CD1c-positive myeloid dendritic cell (primary cell): Measurements from ENCODE around the gene UBA52.
"Not testable (repeated sequence)": the region's sequence is repeated elsewhere in the genome, so short reads cannot be mapped to it uniquely, and the experiment has no call there.

Experiments
- DNase-seq: peaks from one replicate; pipeline ENCODE4 v3.0.0-alpha.2; 2016; ENCODE audit errors: extremely low spot score

Gene UBA52

DNA sequence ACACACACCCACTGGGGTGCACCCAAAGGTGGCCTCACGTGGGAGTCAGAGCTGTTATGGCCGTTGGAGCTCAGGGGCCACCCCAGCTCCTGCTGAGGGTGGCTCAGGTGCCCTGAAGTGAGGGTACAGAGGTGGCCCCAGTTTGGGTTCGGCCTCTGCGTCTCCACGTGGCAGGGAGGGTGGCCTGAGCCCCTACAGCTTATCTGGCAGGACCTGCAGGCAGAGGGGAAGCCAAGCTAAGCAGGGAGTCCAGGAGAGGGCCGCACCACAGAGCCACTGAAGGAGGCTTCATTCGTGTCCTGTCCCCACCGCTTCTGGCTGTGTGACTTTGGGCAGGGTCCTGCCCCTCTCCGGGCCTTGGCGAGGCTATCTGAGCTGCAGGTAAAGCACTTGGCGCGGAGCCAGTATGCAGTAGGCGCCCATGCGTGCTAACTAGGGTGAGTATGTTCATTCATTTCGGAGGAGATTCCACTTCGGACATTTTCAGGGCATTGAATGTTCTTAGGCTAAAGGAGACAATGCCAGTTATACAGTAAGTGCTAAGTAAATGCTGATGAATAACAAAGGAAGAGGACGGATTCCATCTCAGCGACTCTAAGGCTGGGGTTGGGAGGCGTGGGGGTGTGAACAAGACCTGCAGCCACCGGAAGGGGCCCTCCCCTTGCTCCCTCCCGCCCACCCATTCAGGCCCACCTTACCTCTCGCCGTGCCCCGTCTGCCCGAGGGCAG lies 21.9 kb downstream of the UBA52 start:
- no peak for DNase-seq

DNA sequence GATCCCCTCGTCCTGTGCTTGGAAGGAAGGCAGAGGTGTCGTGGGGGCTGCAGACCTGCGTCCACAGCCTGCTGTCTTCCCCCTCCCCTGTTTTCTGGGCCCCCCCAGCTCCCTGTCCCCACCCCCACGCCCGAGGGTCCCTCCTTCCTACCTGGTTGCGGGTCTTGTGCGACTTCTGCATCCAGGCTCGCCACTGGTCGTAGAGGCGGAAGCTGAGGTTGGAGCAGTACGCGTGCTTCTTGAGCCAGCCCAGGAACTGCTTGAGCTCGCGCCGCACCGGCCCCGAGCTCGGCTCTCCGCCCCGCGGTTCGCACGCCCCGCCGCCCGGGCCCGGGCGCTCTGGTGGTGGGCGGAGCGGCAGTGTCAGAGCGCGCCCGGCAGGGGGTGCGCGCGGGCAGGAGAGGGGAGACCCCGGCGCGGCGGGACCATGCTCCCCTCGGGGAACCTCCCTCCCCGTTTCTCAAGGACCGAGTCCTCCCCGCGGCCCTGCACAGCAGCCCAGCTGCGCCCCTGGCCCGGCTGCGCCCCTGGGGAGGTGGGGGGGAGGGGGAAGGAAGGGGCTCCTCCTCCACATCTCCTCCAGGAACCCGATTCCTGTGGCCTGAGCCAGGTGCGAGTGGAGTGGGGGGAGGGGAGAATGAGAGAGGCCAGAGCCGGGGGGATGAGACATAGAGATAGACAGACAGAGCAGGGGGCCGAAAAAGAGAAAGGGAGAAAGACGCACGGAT lies 22.6 kb downstream of the UBA52 start:
- peak; percentile 91 for DNase-seq

DNA sequence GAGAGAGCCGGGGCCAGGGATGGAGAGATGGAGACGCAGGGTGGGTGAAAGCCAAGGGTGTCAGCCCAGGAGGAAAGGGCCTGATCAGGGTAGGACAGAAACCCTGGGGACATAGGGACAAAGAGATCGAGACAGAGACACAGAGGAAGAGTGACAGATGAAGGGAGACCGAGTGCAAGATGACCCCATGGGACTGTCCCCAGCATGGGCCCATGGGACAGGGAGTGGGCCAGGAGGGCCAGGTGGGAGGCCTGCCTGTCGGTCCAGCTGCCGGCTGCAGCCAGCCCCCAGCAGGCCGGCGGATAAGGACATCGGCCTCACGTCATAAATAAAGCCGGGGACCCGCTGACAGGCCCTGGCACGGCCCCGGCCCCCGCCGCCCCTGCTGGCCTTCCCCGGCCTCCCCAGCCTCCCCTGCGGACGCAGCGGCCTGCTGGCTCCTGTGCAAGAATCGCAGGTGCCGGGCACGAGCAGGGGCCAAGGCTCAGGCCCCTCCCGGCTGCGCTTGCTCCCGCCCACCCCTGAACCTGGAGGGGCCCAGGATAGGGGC lies 23.2 kb downstream of the UBA52 start:
- no peak for DNase-seq

DNA sequence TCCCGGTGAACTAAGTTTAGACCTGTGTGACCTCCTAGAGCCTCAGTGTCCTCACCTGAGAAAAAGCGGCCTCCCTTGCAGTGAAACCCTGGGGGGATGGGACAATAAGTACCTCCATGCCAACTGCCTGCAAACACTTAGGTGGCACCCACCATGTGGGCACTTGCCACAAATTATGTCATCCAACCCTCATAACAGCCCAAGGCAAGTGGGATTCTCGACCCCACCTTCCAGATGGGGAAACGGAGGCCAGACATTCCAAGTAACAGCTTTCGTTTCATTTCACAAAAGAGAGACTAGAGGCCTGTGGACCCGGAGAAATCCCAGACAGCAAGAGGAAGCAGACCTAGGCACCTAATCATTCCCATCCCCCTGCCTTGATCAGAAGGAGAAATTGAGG lies 23.8 kb downstream of the UBA52 start:
- DNase-seq: no peak

DNA sequence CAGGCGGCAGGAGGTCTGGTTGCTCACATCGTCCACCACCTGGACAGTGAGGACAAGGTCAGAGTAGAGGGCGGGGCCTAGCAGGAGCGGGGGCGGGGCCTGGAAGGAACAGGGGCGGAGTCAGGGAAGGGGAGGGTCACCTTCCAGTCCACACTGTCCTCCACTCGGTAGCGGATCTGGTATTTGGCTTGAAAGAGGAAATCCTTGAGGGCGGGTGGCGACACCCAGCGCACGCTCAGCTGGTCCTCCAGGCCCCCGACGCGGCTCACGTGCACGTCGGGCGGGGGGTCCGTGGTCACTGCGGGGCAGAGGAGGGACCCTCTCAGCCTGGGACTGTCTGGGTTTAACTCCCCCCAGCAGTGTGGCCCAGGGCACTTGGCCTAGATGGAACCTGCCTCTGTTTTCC lies 25.1 kb downstream of the UBA52 start:
- DNase-seq: peak; percentile 75

DNA sequence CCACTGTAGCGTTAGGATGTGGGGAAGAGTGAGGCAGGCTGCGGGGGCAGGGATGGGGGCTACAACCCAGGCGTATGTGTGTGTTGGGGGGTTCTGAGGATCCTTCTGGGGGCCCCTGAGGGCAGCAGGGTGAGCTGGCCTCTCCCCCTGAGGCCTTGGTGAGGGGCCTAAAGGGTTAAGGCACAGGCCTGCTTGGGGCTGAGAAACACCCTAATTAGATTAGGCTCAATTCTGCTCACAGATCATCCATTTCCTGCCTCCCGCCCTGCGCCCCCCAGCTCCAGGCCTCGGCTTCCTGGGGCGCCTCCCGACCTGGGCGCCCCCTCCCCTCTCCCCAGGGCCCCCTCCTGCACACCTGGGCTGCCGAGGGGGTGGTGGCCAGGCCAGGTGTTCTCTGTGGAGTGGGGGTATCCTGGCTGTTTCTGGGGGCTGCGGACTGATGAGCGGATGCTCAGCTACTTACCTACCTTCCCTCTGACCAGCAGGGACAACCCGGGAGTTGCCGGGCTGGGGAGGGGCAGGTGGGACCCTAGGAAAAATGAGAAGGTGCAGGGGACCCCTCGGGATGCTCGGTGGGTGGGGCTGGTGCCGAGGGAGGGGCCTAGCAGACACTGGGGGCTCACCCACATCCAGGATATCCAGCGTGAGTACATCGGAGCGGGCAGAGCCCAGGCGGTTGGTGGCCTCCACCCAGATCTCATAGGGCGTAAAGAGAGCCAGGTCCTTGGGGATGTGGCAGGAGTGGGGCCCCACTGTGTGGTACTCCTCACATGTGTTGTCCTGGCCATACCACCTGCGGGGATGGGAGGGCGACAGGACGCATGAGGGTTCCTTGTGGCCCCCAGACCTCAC lies 26.4 kb downstream of the UBA52 start:
- DNase-seq: no peak

DNA sequence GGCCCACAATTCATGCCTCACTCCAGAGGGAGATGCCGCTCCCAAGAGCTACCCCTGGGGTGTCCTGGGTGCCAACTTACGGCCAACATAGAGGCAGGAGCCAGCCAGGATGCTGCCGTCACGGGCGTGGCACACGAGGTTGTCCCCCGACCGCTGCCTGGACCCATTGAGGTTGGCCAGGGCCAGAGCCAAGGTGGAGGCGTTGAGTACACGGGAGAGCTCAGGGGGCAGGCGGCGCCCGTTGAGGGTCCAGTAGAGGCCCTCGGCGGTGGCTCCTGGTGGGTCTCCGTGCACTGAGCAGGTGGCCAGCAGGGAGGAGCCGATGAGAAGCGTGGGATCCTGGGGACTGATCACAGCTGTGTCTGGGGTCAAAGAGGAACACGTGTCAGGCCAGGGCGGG lies 27.8 kb downstream of the UBA52 start:
- no peak for DNase-seq

DNA sequence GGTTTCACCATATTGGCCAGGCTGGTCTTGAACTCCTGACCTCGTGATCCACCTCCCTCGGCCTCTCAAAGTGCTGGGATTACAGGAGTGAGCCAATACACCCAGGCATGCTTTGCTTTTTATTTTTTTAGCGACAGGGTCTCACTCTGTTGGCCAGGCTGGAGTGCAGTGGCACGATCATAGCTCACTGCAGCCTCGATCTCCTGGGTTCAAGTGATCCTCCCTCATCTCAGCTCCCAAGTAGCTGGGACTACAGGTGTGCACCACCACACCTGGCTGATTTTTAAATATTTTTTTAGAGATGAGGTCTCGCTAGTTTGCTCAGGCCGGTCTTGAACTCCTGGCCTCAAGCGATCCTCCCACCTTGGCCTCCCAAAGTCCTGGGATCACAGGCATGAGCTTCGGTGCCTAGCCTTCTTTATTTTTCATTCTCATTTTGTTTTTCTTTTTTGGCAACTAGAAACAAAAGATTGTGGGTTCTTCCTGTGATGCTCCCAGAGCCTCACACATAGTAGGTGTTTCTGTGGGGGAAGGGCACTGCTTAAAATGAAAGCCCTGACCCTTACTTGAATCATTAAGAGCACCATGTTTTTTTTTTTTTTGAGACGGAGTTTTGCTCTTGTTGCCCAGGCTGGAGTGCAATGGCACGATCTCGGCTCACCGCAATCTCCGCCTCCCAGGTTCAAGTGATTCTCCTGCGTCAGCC lies 29.2 kb downstream of the UBA52 start:
- DNase-seq: not testable (repeated sequence)

DNA sequence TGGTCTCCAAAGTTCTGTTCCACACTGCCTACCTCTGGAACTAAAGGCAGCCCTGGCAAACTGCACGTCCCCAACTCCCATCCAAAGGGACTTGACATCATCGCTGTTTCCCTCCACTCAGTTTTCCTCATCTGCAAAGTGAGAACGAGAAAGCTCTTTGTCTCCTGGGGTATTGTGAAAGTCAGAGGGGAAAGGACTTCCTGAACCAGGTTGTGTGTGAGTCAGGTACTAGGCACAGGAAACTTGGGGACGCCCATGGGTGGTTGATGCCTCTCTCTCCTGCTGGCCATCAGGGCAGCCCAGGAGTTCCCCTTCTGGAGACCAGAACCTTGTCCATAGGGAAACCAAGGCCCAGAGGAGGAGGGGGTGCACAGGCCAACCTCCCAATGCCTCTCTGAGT lies 30.2 kb downstream of the UBA52 start:
- no peak for DNase-seq

DNA sequence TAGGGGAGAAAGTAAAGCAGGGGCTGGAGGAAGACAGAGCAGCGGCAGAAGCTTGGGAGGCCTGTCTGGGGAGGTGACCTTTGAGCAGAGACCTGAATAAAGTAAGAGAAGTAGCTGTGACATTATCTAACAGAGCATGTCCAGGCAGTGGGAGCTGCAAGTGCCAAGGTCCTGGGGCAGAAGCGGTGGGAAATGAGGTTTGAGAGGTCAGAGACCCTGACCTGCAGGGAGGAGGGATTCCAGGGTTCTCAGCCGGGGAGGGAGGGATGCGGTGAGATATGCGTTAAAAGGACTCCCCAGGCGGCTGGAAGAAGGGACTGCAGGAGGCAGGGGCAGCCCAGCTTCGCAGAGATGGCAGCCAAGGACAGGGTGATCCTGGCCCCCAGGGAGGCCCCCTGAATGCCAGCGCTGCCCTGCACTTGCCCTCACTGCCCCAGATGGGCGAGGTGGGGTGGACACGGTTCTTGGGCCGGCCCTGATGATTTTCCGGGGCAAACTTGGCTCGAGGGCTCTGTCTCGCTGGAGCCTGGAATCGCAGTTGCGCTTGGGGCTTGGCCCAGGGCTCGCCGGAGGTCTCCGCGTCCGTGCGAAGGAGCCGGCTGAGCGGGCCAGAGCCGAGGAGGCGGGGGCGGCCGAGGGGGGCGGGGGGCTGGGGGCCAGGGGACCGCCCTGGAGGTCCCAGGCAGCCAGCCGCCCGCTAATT lies 31.7 kb downstream of the UBA52 start:
- DNase-seq: peak; percentile 11

DNA sequence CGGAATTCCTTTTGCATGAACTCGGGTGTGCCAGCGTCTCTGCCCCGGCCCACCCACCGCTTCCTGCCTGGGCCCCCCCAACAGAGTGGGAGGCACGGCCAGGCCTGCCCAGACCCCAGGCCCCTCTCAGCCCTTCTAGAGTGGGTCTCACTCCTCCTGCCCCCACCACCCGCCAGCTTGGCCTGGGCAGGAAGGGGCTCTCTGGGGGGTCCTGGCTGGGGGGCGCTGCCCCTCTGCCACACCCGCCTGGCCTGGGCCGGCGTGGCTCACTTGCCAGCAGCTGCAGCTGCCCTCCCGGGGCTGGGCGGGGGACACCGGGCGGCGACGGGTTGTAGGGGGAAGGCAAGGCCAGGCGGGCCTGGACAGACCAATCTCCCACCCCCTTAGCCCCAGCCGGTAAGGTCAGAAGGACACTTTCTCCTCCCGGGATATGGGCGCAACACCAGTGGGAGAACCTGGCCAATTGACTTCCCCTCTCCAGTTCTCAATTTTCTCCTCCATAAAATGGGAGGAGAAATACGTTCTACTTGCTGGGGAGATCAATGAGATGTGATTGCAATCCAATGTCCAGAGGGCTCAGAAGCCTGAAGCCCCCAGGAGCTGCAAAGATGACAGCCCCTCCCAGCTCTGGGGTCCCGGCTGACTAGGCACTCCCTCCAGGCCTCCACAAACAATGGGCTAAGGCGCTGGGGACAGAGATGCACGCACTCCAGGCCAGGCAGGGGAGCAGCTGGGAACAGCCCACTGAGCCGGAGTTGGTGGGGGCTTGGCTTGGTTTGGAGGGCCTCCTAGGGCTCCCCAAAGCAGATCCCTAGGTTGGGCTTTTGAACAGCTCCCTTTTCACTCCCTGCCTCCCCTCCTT lies 32.5 kb downstream of the UBA52 start:
- DNase-seq: no peak

DNA sequence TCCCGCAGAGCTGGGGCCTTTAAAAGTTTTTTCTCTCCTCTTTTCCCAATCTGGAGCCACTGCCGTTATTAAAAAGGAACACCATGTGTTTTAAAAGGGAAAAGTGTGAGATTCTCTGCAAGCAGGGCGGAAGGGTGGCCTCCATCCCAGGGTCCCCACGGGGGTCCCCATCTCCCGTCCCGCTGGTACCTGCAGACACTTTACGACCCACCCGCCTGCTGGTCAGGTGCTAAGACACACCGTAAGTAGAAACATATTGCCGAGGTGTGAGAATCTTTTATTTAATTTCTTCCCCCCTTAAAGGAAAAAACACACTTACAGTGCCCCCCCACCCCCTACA lies 33.1 kb downstream of the UBA52 start:
- no peak for DNase-seq

DNA sequence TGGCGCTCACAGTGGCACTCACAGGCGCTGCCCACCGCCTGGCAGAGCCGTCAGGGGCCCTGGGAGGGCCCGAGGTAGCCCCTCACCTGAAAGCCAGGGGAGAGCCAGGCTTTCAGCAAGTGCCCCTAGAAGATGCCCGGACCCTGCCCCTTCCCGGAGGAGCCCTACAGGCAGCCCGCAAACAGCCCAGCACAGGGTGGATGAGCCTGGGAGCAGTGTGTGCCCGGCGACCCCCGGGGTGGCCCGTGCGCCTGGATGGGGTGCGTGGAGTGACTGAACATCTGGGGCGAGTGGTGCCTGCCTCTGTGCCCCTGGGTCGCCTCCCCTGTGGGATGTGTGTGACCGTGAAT lies 33.5 kb downstream of the UBA52 start:
- no peak for DNase-seq

DNA sequence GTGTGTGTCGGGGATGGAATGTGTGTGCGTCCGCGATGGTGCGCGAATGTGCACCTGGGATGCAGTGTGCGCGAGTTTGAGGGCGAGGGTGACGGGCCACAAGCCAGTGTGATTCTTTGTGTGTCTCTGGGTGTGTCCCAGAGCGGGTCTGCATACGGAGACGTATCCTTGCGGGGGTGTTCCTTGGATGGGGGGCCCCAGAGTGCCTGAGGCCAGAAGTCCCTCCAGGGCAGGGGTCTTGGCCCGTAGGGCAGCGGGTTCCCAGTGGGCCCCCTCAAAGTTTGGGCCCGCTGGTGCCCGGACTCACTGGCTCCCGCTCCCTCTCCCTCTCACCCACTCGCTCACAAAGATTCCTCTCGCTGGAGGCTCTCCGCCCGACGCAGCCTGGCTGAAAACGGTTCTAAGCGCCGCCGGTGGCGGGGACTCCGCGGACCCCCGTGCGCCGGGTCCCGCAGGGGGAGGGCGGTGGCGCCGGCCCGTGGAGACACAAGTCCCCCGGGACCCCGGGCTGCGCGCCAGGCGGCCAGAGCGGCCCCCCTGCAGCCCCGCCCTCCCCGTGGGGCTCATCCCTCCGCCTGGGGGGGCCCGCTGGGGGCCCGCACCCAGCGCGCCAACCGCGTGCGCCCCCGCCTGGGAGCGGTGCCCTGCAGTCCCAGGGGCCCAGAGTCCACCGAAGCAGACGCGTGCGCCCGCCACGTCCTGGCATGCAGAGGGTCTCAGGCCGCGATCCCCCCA lies 34.1 kb downstream of the UBA52 start:
- DNase-seq: no peak

DNA sequence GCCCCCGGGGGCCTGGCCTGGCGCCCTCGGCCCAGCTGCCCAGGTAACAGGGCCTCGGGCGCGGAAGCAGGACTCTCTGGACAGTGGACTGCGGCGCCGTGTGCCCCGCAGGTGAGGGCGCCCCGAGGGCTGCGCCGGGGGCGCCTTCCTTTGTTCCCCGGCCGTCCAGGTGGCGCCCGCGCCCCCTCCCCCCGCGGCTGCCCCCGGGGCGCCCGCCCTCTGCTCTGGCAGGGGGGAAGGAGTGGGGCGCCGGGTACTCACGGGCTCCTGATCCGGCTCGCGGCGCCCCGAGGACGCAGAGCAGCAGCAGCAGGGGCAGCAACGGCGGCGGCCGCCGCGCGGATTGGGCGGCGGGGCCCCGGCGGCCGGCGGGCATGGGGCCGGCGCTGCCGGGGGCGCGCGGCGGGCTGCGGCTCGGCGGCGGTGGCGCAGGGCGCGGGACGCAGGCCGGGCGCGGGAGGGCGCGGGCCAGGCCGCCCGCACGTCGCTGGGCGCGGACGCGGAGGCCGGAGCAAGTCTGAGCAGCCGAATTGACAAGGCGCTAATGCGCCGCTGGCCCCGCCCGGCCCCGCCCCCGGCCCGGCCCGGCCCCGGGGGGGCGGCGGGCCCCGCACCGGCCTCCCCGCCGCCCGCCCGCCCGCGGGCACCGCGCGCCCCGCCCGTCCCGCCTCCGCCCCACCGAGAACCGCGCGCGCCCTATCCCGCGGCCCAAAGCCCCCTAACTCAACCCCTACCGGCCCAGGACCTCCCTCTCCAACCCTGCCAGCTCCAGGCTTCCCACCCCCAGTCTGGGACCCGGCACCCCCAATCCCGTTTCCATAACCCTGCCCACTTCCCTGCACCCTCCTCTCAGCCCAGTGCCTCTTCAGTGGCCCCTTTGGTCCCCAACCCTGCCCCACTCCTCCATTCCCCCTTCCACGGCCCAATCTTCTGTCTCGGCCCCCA lies 34.9 kb downstream of the UBA52 start, which contains the start of gene CRLF1:
Gene CRLF1, minus strand, starts transcription at position 519 of the 945 bp plus-strand sequence. Its CDS starts 143 bp downstream, at position 376.
- DNase-seq: no peak

DNA sequence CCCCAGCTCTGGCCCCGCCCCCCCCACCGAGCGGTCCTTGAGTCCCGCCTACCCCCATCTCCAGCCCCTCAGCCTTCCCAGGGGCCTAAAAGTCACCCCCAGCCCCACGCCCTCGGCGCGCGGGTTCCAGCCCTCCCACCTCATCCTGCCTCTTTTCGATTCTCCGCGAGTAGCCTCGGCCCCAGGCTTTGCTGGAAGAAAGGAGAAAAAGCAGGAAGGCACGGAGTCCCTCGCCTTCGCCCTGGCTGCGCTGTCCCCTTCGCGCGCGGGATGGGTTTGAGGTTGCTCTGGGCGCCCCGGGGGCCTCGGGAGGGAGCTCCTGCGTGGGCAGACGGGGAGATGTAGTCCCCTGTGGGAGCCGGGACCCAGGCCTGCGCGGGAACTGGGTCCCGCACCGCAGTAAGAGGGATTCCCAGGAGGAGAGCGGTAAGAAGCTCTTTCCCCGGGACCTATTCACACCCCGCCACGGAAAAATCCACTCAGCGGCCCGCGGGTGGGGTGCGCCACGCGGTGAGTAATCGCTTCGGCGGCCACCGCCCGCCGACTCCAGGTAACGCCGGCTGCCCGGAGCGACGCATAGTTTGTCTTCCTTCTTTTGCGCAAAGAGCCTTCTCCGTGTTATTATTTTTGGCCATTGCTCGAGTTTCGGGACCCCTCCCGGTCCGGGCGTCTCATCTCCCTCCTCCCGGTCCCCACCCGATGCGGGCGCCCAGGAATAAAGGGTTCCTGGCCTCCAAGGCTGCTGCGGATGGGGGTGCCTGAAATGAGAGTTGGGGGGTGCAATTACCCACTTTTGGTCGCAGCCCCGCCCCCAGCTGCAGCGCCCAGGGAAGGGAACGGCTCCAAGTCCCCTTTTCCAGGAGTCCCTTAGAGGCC lies 35.8 kb downstream of the UBA52 start:
- DNase-seq: no peak

DNA sequence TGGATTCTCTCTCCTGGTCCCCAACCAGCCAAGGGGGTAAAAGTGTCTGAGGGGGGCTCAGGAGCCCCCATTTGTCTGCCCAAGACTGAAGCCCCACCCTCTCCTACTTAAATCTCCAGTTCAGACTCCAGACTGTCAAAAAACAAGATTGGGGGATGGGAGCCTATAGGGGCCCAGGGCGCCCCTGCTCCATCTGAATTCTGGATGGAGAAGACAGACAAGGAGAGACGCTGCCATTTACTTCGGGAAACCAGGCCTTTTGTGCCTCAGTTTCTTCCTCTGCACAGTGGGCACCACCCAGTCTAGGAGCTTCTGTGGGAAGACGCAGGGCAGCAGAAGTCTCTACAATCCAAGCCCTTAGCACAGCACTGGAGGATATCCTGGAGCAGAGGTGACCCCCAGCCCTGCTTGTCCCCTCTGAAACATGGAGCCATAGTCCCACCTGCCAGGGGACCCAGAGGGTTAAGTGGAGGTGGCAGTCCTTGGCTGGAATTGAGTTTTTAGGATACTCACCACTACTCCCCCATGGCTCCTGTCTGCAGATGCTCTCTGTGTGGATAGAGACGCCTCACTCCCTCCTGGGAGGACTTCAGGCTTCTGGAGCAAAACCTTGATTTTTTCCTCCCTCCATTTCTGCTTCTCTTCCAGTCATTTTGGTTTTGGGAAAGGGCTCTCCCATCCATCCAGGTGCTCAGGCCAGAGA lies 36.6 kb downstream of the UBA52 start:
- no peak for DNase-seq
